ENCODE results near the gene STK17B.
"Not testable (repeated sequence)": the region's sequence is repeated elsewhere in the genome, so short reads cannot be mapped to it uniquely, and the experiment has no call there.

The STK17B gene

DNA sequence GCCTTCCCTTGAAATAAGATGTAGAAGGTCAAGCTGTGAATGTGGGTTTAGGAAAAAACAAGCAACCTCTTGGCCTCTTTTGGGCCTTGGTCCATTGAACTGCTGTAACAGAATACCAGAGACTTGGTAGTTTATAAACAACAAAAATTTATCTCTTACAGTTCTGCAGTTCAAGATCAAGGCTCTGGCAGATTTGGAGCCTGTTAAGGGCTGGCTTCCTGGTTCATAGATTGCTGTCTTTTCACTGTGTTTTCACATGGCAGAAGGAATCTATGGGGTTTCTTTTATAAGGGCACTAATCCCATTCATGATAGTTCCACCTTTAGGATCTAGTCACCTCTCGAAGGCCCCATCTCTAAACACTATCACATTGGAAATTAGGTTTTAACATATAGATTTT lies 20.2 kb upstream of the STK17B start:
- no peak overlapping the region for H3K27ac ChIP-seq
- TF ChIP-seq, protein P1, sequence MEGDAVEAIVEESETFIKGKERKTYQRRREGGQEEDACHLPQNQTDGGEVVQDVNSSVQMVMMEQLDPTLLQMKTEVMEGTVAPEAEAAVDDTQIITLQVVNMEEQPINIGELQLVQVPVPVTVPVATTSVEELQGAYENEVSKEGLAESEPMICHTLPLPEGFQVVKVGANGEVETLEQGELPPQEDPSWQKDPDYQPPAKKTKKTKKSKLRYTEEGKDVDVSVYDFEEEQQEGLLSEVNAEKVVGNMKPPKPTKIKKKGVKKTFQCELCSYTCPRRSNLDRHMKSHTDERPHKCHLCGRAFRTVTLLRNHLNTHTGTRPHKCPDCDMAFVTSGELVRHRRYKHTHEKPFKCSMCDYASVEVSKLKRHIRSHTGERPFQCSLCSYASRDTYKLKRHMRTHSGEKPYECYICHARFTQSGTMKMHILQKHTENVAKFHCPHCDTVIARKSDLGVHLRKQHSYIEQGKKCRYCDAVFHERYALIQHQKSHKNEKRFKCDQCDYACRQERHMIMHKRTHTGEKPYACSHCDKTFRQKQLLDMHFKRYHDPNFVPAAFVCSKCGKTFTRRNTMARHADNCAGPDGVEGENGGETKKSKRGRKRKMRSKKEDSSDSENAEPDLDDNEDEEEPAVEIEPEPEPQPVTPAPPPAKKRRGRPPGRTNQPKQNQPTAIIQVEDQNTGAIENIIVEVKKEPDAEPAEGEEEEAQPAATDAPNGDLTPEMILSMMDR (IDR thresholded peaks at IDR 0.05; ENCODE audit: low read depth, low read length, missing control alignments): no peak
- DNase-seq: no peak
- in situ Hi-C loops (cut with HindIII; ENCODE audit: low pct_ligation_motif_present, low sequenced_read_pairs): no loop called here
- no peak overlapping the region for H3K4me3 ChIP-seq (ENCODE audit: low read depth, low read length)
- H3K27me3 ChIP-seq (replicated peaks): no peaks in the 10 kb centered on the region
- no peaks in the 10 kb centered on the region for H3K36me3 ChIP-seq (replicated peaks)

DNA sequence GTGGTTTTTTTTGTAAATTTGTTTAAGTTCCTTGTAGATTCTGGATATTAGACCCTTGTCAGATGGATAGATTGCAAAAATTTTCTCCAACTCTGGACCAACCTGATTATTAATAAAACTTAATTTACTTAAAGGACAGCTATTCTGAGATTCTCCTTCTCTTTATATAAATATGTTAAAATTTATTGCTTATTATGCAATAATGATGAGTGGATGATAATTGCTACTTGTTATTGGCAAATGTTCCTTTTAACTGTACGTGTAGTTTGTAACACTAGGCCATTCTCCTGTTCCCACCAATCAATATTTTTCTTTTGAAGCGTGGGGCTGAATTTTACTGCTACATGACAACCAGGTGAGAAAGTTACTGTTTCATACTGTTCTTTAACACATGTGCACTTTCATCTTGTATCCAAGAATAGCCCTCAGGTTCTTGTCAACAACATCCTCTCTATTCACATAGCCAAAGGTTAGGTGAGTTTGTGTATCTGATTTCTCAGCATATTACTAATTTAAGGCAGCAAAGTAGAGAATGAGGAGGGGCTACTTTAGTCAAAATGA lies 16.6 kb upstream of the STK17B start:
- Histone ChIP-seq H3K36me3 (replicated peaks) (no peaks in the 10 kb centered on the region), H3K27me3 (replicated peaks) (no peaks in the 10 kb centered on the region), H3K4me3 (ENCODE audit: low read depth, low read length) (no peak overlapping the region), H3K27ac (no peak overlapping the region)
- TF ChIP-seq, protein P1 (IDR thresholded peaks at IDR 0.05; ENCODE audit: low read depth, low read length, missing control alignments): no peak
- DNase-seq: no peak
- in situ Hi-C loops (cut with HindIII; ENCODE audit: low pct_ligation_motif_present, low sequenced_read_pairs): no loop called here

DNA sequence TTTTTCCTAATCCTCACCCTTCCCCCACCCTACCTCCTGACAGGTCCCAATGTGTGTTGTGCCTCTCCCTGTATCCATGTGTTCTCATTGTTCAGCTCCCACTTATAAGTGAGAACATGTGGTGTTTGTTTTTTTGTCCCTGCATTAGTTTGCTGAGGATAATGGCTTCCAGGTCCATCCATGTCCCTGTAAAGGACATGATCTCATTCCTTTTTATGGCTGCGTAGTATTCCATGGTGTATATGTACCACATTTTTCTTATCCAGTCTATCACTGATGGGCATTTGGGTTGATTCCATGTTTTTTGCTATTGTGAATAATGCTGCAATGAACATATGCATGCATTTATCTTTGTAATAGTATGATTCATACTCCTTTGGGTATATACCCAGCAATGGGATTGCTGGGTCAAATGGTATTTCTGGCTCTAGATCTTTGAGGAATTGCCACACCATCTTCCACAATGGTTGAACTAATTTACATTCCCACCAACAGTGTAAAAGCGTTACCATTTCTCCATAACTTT lies 15.9 kb upstream of the STK17B start:
- H3K36me3 ChIP-seq (replicated peaks); DNase-seq; in situ Hi-C loops (cut with HindIII; ENCODE audit: low pct_ligation_motif_present, low sequenced_read_pairs); H3K27ac ChIP-seq; H3K27me3 ChIP-seq (replicated peaks); H3K4me3 ChIP-seq (ENCODE audit: low read depth, low read length): not testable (repeated sequence)

DNA sequence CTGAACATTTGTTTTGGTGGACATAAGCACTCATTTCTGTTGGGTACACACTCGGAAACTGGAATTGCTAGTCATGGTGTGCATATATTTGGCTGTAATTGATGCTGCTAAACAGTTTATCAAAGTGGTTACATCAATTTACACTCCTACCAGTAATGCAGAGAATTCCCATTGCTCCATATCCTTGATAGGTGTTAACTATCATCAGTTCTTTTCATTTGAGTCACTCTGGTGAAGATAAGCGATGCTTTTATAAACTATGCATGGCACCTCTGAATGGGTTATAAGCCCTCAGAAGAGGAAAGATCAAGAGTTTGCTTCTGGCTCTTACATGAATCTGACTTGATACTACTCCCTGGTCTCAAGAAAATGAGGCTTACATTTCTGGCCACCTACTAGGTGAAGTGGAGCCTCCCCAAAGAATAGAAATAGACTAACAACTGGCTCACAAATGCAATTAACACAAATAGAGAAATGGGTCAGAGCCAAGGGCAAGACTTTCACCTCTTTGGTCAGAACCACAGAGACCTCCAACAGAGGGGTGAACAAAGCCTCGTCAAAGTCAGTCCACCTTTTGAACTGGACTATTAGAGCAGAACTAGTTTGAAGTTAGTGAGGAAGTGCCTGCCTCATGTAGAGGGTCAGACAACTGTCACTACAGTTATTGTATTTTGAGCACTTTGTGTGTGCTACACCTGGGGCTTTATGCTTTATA lies 15.0 kb upstream of the STK17B start:
- no peaks in the 10 kb centered on the region for H3K27me3 ChIP-seq (replicated peaks)
- DNase-seq: no peak
- H3K36me3 ChIP-seq (replicated peaks): no peaks in the 10 kb centered on the region
- no peak overlapping the region for H3K4me3 ChIP-seq (ENCODE audit: low read depth, low read length)
- TF ChIP-seq, protein P1 (IDR thresholded peaks at IDR 0.05; ENCODE audit: low read depth, low read length, missing control alignments): no peak
- no peak overlapping the region for H3K27ac ChIP-seq
- in situ Hi-C loops (cut with HindIII; ENCODE audit: low pct_ligation_motif_present, low sequenced_read_pairs): no loop called here

DNA sequence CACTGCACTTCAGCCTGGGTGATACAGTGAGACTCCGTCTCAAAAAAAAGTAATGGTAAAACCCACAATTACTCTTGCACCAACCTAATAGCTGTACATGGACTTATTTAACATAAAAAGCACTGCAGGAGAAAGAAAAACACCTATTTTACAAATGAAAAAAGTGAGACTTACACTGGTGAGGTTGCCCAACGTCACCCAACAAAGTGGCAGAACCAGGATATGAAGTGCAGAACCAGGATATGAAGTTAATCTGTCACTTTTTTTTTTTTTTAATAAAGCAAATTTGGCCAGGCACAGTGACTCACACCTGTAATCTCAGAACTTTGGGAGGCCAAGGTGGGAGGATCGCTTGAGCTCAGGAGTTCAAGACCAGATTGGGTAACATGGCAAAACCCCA lies 13.5 kb upstream of the STK17B start:
- in situ Hi-C loops (cut with HindIII; ENCODE audit: low pct_ligation_motif_present, low sequenced_read_pairs): no loop called here
- Histone ChIP-seq H3K27ac (no peak overlapping the region), H3K4me3 (ENCODE audit: low read depth, low read length) (no peak overlapping the region), H3K36me3 (replicated peaks) (no peaks in the 10 kb centered on the region), H3K27me3 (replicated peaks) (no peaks in the 10 kb centered on the region)
- TF ChIP-seq, protein P1 (IDR thresholded peaks at IDR 0.05; ENCODE audit: low read depth, low read length, missing control alignments): no peak
- DNase-seq: no peak

DNA sequence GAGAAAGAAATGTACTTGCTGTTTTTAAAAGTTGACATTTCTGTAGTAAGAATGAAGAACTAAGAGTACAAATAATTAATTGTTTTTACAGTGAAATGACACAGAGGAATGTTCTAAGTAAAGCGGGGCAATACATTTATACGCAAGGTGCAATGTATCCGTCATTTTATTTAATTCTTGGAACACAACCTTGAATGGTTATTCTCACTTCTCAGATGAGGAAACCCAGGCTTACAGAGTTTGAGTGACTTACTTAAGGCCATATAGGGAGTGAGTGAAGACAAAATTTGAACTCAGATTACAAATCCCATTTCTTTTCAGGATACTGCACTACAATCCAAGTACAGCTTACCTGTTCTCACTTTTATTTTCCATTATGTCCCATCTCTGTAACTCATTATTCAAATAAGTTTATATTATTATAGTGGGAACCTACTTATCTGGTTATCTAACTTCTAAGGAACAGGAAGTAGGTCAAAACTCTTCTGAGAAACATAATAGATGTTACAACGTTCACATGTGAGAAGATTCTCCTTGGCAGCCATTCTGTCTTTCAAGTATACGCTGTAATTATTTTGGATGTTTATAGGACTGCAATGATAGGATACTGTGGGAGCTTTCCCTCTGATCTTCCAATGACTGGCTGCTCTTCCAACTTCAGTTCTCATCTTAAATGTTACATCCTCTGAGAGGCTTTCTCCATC lies 12.3 kb upstream of the STK17B start:
- no peak for DNase-seq
- TF ChIP-seq, protein P1 (IDR thresholded peaks at IDR 0.05; ENCODE audit: low read depth, low read length, missing control alignments): no peak
- in situ Hi-C loops (cut with HindIII; ENCODE audit: low pct_ligation_motif_present, low sequenced_read_pairs): no loop called here
- H3K36me3 ChIP-seq (replicated peaks): no peaks in the 10 kb centered on the region
- no peak overlapping the region for H3K27ac ChIP-seq
- no peaks in the 10 kb centered on the region for H3K27me3 ChIP-seq (replicated peaks)
- no peak overlapping the region for H3K4me3 ChIP-seq (ENCODE audit: low read depth, low read length)
